ENCODE data around the gene OR1M1.
"Not testable (repeated sequence)": the region's sequence is repeated elsewhere in the genome, so short reads cannot be mapped to it uniquely, and the experiment has no call there.

Gene OR1M1

GRCh38 chr19:9044449-9044848 lies 42.4 kb upstream of the OR1M1 start:
- TF ChIP-seq CTCF (conservative IDR thresholded peaks at IDR 0.05; ENCODE audit: low read length): no peak
- H3K4me3 ChIP-seq (ENCODE audit: low read length): no peak overlapping the region
- DNase-seq (ENCODE audit: low read depth): no peak

GRCh38 chr19:9046694-9047093 lies 40.2 kb upstream of the OR1M1 start:
- no peak for TF ChIP-seq CTCF (conservative IDR thresholded peaks at IDR 0.05; ENCODE audit: low read length)
- DNase-seq (ENCODE audit: low read depth): no peak
- no peak overlapping the region for H3K4me3 ChIP-seq (ENCODE audit: low read length)

- H3K4me3 ChIP-seq (ENCODE audit: low read length): no peak overlapping the region
- no peak for TF ChIP-seq CTCF (conservative IDR thresholded peaks at IDR 0.05; ENCODE audit: low read length)
- no peak for DNase-seq (ENCODE audit: low read depth)
Observed at GRCh38 chr19:9052894-9053293, 34.0 kb upstream of the OR1M1 start.

- not testable (repeated sequence) for DNase-seq (ENCODE audit: low read depth); H3K4me3 ChIP-seq (ENCODE audit: low read length)
Observed at GRCh38 chr19:9053674-9054073, 33.2 kb upstream of the OR1M1 start.

- TF ChIP-seq CTCF (conservative IDR thresholded peaks at IDR 0.05; ENCODE audit: low read length): no peak
- DNase-seq (ENCODE audit: low read depth): no peak
- no peak overlapping the region for H3K4me3 ChIP-seq (ENCODE audit: low read length)
Observed at GRCh38 chr19:9054207-9054606, 32.7 kb upstream of the OR1M1 start.

GRCh38 chr19:9054765-9055164 lies 32.1 kb upstream of the OR1M1 start:
- no peak for DNase-seq (ENCODE audit: low read depth)

GRCh38 chr19:9056131-9056530 lies 30.7 kb upstream of the OR1M1 start:
- DNase-seq (ENCODE audit: low read depth); H3K4me3 ChIP-seq (ENCODE audit: low read length): not testable (repeated sequence)

More at GRCh38 chr19:9054765-9055164, 32.1 kb upstream of the OR1M1 start:
- TF ChIP-seq CTCF (conservative IDR thresholded peaks at IDR 0.05; ENCODE audit: low read length): no peak
- no peak overlapping the region for H3K4me3 ChIP-seq (ENCODE audit: low read length)

- no peak for TF ChIP-seq CTCF (conservative IDR thresholded peaks at IDR 0.05; ENCODE audit: low read length)
- no peak for DNase-seq (ENCODE audit: low read depth)
- H3K4me3 ChIP-seq (ENCODE audit: low read length): no peak overlapping the region
Observed at GRCh38 chr19:9057505-9058258, 29.2 kb upstream of the OR1M1 start.
